Measurements from ENCODE around the gene SNRK.

The SNRK gene

DNA sequence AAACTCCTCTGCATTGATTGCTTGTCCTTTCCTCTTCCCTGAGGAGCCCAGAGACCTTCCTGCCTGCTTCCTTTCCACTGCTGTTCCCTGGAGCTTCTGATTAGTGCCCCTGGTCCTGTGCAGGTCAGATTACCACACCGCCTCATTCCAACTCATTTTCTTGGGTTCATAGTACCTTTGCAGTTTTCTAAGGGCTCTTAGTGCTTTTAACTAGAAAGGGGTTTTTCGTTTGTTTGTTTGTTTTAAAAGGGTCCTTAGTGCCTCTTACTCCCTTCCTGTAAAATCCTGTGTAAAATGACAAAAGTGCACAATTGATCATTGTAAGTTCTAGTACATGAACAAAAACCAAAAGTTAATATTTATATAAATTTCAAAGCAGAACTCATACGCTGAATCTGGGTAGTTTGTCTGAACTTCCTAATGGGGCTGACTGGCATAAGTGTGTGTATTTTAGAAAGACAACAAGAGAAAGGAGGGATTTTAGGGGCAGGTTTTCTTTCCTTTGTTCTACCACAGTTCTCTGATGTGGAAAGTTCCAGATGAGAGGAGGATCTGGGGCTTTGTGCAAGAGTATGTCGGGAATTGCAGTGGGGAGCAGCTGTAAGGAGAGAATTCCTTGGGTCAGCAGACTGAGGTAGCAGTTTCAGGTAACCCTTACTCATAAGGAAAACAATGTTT, 30.6 kb downstream of the SNRK start:
- DNase-seq (ENCODE audit: low spot score) = no peak

DNA sequence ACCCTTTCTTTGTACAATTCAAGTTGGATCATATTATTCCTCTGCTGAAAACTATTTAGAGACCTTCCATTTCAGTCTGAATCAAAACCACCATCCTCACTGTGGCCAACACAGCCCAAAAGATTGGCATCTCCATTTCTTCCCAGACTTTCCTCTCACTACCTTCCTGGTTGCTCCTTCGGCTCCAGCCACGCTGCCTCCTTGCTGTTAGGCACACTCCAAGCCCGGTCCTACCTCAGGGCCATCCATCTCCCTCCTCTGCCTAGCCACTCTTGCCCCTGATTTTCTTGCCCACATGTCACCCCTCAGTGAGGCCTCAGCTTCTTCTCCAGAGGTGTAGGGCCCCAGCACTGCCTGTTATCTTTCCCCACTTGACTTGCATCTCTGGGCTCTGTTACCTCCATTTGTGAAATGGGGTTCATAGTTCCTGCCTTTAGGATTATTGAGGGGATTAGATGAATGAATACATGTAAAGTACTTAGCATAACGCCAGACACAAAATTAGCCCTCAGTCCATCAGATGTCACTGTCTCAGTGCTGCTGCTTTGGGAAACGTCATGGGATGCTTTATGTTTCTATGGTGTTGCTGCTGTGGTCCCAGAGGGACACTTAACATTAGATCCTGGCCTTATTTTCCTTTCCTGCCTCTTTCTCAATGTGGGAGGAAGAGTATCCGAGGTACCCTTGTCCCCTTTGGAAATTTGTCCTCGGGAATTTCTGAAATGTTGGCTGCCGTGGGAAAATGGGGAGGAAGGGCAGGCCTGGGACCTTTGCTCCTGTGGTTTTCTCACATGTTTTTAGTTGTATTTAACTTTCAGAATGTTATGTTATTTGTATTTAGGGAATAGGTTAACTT, 31.3 kb downstream of the SNRK start:
- DNase-seq (ENCODE audit: low spot score) = no peak

DNA sequence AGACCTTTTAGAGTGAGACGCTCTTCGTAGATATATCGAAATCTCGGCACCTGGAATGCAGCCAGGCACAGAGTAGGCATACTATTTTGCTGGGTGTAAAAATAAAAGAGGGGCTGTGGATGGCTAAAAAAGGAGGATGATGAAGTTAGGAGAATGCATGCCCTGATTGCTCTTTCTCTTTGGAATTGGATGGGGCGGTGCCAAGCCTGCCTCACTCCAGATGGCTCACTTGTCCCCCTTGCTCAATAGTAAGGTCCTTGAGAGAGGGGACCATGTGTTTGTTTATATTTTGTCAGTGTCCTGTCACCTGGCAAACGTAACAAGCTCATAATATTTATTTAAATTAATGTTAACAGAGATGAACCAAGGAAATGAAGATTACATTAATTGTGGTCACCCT, 33.0 kb downstream of the SNRK start:
- DNase-seq (ENCODE audit: low spot score) = no peak

DNA sequence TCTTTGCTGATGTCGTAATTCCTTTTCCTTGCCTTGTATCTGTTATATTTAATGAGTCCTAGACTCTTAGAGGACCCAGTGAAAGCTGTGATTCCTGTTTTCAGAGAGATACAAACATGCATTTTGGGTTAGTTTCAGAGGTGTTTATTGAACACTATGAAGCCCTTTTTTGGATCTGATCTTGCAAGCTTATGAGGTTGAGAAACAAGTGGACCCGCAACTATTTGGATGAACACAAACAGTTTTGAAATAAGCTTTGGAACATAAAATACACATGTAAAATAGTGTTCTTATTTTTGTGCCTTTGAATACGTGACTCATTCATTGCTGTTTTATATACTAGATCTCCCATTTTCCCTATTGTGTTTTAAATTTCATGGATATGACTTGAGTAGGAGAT, 33.5 kb downstream of the SNRK start:
- DNase-seq (ENCODE audit: low spot score) = no peak

DNA sequence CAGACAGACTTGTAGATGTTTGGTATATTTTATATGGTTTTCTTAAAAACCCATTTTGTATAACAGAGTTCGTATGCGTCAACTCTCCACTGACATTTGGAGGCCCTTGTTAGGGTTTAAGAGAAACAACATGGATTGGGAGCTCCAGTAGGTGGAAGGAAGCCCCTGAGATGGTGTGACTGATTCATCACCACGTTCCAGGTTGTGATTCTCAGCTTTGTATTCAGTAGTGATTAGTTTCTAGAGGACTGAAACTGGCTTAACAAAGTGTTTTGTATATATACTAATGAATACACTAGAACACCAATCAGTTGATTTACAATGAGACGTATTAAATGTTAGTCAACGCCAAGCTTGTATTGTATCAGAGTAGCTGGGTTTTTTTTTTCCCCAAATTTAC, 33.9 kb downstream of the SNRK start:
- no peak for DNase-seq (ENCODE audit: low spot score)

DNA sequence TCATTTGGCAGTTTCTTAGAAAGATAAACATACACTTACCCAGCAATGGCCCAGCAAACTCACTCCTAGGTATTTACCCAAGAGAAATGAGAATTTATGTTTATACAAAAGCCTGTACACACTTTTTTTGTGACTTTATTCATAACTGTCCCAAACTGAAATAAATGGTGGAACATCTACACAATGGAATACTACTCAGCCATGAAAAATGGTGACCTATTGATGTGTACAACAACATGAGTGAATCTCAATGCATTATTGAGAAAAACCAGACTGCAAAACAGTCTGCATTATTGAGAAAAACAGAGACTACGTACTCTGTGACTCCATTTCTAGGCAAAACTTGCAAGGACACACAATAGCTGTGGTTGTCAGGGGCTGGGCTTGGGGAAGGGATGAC, 37.2 kb downstream of the SNRK start:
- no peak for DNase-seq (ENCODE audit: low spot score)

DNA sequence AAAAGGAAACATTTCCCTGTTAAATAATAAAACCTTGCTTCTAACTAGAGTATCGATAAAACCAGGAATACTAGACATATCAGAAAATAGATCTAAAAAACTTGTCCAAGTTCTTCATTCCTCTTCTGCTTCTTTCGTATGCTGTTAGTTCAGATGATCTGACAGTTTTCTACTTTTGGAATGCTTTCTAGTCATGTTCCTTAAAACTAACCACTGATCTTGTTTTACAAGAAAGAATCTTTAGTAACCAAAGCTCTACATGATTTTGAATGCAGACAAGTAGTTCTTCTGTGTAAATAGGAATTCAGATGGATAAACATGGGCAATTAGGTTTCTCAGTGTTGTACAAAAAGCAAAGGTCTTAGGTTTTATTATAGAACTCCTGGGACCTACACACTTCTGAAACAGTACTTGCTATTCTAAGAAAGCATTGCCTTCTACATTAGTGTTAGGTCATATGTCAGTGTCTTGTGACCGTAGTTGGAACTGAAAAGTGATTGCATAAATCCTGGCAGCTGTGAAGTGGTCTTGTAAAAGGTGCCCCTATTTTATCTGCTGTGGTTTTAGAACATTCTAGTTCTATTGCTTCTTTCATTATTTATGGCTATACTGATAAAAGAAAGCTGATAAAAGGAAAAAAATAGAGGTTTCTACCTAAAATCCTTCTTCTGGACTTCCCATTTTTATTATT, 40.7 kb downstream of the SNRK start:
- DNase-seq (ENCODE audit: low spot score) = peak; percentile 33

DNA sequence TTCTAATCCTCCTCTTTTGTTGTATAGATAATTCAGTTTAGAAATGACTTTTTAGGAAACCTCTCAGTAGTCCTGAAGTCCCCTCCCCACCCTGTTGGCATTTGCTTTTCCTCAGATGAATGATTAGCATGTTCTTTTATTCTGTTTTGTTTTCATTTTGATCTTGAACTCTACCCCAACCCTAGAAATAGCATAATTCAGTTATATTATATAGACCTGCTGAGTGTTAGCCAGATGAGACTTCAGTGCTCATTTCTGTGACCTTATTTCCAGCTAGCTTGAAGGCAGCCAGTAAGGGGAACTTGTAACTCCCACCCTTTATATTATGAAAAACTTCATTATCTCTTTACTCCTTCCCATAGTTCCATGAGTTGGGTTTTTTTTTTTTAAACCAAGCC, 41.2 kb downstream of the SNRK start:
- peak; percentile 2 for DNase-seq (ENCODE audit: low spot score)

DNA sequence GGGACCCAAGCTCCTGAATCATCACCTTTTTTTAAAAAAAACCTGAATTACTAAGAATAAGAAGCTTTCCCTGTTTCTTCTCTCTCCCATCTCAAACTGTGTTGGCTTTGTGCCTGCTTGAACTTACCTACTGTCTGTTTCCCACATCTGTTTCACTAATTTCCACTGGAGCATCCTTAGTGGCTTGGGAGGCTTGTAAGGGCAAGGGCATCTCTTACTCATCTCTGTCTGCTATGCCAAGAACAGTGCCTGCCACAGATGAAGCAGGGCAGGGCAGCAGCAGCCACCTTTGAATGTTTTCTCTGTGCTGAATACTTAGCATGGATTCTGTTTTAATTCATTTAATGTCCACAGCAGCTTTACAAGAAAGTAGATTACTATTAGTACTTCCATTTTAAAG, 42.3 kb downstream of the SNRK start:
- no peak for DNase-seq (ENCODE audit: low spot score)

DNA sequence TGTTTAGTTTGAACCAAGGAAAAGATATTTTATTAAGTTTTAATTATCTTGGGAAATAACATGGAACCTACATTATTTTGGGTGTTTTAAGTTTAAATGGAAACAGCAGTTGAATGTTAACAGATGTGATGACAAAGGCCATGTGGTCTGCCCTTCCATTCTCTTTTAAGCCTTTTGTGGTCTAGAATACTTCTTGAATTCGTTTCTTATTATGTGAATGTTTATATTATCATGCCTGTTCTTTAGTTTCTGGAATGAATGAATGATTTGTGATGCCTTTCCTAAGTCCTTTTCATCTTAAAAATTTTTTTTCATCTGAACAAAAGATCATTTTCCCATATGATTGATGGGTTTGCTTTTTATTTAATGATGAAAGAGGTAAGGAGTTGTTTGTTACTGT, 44.6 kb downstream of the SNRK start:
- no peak for DNase-seq (ENCODE audit: low spot score)

DNA sequence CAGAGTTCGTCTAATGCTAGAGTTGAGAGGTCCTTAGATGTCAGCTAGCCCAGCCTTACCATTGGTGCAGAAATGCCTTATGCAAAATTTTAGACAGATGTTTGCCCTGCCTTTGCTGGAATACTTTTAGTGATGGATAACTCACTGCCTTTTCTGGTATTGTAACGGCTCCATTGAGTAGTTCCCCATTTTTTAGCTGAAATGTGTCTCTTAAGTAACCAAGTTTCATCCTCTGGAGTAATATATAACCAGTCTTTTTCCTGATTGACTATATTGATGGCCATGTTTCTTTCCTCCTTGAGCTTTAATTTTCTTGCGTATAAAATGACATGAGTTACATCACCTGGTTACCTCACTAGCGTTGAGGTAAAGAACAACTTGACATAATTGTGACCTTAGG, 45.0 kb downstream of the SNRK start:
- DNase-seq (ENCODE audit: low spot score) = no peak

DNA sequence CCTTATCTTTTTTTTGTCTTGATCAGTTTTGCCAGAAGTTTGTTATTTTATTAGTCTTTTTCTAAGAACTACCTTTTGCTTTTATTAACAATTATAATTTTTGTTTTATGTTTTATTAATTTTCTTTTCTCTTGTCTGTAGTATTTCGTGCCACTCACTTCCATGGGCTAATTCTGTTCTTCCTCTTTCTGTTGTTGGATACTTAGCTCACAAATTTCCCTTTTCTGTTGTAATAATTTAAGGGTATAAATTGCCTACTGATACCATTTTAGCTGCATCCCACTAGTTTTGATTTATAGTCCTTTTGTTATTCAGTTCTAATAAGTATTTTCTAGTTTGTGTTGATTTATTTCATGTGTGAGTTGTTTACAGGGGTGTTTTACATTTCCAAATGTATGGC, 48.6 kb downstream of the SNRK start:
- DNase-seq (ENCODE audit: low spot score) = no peak

DNA sequence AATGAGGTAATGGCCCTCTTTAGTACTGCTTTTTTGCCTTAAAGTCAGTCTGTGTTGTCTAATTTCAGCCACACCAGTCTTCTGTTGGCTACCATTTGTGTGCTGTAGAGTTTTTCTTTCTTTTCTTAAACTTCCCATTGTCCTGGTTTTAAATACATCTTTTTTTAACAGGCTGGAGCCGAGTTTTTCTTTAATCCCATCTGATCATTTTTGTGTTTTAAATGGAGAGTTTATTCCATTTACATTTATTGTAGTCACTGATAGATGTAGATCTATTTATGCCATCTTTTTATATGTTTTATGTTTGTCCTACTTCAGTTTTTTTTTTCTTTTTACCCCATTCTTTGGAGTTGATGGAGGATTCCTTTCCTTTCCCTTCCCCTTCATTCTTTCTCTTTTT, 49.5 kb downstream of the SNRK start:
- DNase-seq (ENCODE audit: low spot score) = no peak

DNA sequence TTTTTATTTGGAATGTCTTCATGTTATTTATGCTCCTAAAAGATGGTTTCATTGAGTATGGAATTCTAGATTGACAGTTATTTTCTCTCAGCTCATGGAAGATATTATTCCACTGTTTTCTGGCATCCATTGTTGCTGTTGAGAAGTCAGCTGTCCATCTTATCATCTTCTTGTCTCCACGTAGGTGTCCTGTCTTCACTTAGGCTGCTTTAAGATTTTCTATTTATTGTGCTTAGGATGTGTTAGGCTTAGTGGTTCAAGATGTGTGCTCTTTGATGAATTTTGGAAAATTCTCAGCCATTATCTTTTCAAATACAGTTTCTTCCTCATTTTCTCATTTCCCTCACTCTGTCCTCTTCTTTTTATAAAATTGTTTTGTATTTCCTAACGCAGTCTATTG, 52.0 kb downstream of the SNRK start:
- DNase-seq (ENCODE audit: low spot score) = no peak

DNA sequence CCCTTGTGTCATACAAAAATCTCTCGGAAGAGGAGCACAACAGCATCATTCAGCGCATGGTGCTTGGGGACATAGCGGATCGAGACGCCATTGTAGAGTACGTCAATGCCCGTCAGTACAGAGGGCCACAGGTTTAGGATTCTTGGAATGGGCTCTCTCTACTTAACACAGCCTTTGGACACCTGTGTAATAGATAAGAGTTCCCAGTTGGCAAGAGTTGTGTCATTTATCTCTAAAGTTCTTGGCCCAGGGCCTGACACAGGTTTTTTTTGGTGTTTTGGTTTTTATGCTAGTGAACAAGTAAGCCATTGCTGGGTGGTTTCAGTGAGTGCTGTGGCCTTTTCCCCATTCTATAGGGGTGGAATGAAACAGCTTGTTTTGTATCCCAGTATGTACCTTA, 54.1 kb downstream of the SNRK start:
- DNase-seq (ENCODE audit: low spot score) = no peak

DNA sequence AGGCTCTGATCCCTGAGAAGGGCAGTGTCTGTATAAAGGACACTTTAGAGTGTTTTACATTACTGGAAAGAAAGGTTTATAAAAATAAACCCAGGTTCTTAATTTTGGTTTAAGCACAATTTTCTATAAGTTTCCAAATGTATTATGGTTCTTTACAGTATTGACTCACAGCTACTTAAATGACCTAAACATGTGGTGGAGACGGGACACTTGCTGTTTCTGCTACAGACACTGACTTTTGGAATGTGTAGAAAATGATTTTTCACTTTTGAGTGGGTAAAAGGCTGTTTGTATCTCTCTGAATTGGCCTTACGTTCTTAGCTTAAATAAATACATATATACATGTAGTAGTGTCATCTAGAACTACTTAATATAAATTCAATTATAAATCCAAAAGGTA, 55.4 kb downstream of the SNRK start:
- no peak for DNase-seq (ENCODE audit: low spot score)

DNA sequence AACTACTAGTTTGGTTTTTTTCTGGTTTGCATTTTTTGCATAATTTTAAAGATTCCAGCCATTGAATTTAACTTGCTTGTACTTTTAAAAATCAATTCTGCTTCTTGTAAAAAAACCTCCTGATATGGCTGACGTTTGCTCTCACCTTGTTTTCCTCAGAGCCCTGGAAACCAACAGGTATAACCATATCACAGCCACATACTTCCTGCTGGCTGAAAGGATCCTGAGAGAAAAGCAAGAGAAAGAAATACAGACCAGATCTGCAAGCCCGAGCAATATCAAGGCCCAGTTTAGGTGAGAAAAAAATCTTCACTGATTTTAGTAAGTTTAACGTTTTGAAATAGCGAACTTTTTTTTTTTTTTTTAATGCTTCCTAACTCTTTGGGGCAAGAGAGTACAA, 56.8 kb downstream of the SNRK start:
- DNase-seq (ENCODE audit: low spot score) = no peak

DNA sequence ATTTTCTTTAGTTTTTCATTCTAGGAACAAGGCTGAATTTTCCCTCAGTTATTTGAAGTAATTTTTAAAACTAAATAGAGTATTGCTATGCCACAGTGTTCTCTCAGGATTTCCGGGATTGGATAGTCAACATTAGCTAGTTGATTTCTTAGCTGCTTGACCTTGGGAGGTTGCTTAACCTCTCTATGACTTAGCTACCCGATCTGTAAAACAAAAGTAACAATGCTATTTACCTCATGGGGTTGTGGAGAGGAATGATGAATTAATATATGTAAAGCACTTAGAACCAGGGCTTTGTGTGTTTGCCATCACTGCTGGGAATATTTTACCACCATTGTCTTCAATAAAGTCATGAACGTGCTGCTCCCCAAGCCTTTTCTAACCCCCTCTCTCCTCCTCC, 57.5 kb downstream of the SNRK start:
- DNase-seq (ENCODE audit: low spot score) = no peak

DNA sequence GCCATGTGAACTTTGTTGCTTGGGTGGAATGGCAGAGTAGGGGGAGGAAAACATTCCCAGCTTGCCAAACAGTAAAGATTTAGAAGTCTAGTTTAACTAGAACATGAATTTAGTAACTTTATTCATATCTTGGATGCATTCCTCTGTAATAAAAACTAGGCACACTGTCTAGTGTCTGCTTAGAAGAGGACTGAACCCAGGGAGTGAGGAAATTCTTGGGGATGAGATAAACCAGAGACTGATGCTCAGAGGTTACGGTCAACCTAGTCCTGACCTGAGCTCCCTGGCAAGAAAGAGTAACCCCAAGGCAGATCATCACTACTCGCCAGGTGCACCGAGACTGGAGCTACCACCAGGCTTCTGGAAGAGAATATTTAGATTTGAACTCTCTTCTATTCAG, 58.2 kb downstream of the SNRK start:
- no peak for DNase-seq (ENCODE audit: low spot score)

DNA sequence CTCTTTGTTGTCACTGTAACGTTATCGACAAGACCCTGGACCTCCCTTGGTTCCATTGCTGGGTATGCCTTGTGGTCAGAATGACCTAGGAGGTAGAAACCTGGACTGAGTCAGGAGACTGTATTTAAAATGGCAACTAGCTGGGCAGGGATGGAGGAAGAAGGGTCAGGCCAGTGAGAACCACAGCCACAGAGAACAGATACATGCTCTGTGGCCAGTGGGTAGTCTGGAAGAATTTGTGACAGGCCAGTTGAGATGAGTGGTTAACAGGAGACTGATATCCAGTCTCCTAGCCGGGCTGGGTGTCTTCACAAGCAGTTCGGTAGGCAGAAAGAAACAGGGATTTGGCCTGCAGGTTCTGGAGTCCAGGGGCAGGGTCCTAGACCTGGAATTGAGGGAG, 58.9 kb downstream of the SNRK start:
- no peak for DNase-seq (ENCODE audit: low spot score)

DNA sequence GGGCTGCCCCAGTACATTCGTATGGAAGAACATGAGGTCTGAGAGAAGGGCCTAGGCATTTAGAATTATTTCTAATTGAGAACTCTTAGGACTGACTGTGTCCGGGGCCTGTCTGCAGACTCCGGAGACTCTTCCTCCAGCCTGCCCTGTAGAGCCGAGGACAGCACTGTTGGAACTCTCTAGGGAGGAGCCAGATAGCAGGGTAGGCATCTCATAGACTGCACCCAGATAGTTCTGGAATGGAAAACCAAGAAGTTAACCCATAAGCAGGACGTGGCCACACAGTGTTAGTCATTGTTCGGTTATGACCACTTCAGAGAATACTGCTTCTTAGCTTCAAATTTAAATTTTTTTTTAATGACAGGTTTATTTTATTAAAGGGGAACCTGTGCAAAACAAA, 59.5 kb downstream of the SNRK start:
- no peak for DNase-seq (ENCODE audit: low spot score)

DNA sequence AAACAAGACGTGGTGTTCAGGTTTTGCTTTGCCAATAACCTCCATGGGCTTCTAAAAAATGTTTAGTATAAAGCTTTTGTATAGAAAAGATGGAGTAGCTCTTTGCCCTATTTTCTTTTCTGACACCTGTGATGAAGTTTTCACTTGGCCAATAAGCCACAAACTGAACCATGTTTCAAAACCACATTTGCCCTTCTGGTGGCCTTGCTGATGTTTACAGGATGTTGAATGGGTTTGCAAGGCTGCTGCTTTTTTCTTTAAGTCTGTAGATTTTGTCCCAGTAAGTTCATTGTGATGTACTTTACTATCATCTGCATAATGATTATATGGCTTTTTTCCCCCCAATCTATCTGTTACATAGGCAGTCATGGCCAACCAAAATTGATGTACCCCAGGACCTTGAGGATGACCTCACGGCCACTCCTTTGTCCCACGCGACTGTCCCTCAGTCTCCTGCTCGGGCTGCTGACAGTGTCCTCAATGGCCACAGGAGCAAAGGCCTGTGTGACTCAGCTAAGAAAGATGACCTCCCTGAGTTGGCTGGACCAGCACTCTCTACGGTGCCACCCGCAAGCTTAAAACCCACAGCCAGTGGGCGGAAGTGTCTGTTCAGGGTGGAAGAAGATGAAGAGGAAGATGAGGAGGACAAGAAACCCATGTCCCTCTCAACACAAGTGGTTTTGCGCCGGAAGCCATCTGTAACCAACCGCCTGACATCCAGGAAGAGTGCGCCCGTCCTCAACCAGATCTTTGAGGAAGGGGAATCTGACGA, 60.8 kb downstream of the SNRK start:
- no peak for DNase-seq (ENCODE audit: low spot score)

DNA sequence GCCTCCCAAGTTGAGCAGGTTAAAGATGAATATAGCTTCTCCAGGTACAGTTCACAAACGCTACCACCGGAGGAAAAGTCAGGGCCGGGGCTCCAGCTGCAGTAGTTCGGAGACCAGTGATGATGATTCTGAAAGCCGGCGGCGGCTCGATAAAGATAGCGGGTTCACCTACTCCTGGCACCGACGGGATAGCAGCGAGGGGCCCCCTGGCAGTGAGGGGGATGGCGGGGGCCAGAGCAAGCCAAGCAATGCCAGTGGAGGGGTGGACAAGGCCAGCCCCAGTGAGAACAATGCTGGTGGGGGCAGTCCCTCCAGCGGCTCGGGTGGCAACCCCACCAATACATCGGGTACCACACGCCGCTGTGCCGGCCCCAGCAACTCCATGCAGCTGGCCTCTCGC, 61.4 kb downstream of the SNRK start:
- DNase-seq (ENCODE audit: low spot score) = no peak
